Activated T-helper 1 cell treated with anti-CD3 and anti-CD28 coated beads, Interleukin-12 subunit alpha, Interleukin-12 subunit beta, Interleukin-2, Interleukin-4 antibody, amounts not matched to agents 30 ng/mL and 10 ng/mL and 1 ng/mL, durations not matched to agents 14 hours and 24 hours and 36 hours (primary cell): ENCODE results near the gene RPL22. TPM values are rescaled to one million over a fixed set of nuclear protein-coding genes. Genes with fewer than 3 reads are reported as not detected.

Source experiments
- DNase-seq: peaks from one replicate; pipeline ENCODE4 v3.0.0; 2021; ENCODE audit warnings: low spot score
- H3K27ac Mint-ChIP-seq: one replicate; pipeline ENCODE4 v1.8.0; 2021; ENCODE audit warnings: mild to moderate bottlenecking, mixed read lengths
- H3K27me3 Mint-ChIP-seq: one replicate; pipeline ENCODE4 v1.8.0; 2022; ENCODE audit warnings: mild to moderate bottlenecking, moderate library complexity, mixed read lengths; ENCODE audit not compliant: insufficient read depth
- H3K36me3 Mint-ChIP-seq: one replicate; pipeline ENCODE4 v1.8.0; 2021; ENCODE audit warnings: low read depth, mixed read lengths
- H3K4me1 Mint-ChIP-seq: one replicate; pipeline ENCODE4 v1.8.0; 2021; ENCODE audit warnings: low read depth, mixed read lengths
- H3K4me3 Mint-ChIP-seq: one replicate; pipeline ENCODE4 v1.8.0; 2021; ENCODE audit warnings: mild to moderate bottlenecking, moderate library complexity, mixed read lengths
- H3K9me3 Mint-ChIP-seq: one replicate; pipeline ENCODE4 v1.8.0; 2021; ENCODE audit warnings: mixed read lengths
- intact Hi-C: fragments of 100-400 bp; cut with micrococcal nuclease; formaldehyde crosslinking; loops from one replicate; pipeline ENCODE4 v1.15.1; 2024
- total RNA-seq: library from RNA; stranded (reverse); gene quantifications from 2 replicates; pipeline ENCODE4 v1.2.3, GENCODE V29; 2022

Gene RPL22
- total RNA-seq, 1 donor from 2014 or later: 457 TPM

- intact Hi-C loops: no loop called here
- no peak for DNase-seq
- peaks cover 7% of the 10 kb centered on the region for H3K4me1 Mint-ChIP-seq
- no peak overlapping the region for H3K27ac Mint-ChIP-seq
- peaks cover 4% of the 10 kb centered on the region for H3K27me3 Mint-ChIP-seq
- H3K36me3 Mint-ChIP-seq: no peaks in the 10 kb centered on the region
- H3K9me3 Mint-ChIP-seq: no peaks in the 10 kb centered on the region
- no peak overlapping the region for H3K4me3 Mint-ChIP-seq
These were observed 36.0 kb downstream of the RPL22 start for GRCh38 chr1:6163191-6163972.

GRCh38 chr1:6162773-6163172 is 36.6 kb downstream of the RPL22 start:
- intact Hi-C loops: no loop called here
- Mint-ChIP-seq H3K36me3 (no peaks in the 10 kb centered on the region), H3K4me1 (peaks cover 10% of the 10 kb centered on the region), H3K27me3 (peaks cover 4% of the 10 kb centered on the region), H3K9me3 (no peaks in the 10 kb centered on the region), H3K27ac (no peak overlapping the region), H3K4me3 (no peak overlapping the region)
- DNase-seq: no peak

- H3K4me1 Mint-ChIP-seq: peaks cover 15% of the 10 kb centered on the region
- H3K27ac Mint-ChIP-seq: no peak overlapping the region
- no peaks in the 10 kb centered on the region for H3K9me3 Mint-ChIP-seq
- no peak overlapping the region for H3K4me3 Mint-ChIP-seq
- intact Hi-C loops: no loop called here
- no peaks in the 10 kb centered on the region for H3K36me3 Mint-ChIP-seq
- DNase-seq: no peak
- peaks cover 4% of the 10 kb centered on the region for H3K27me3 Mint-ChIP-seq
These were observed 37.1 kb downstream of the RPL22 start for GRCh38 chr1:6162341-6162740.

GRCh38 chr1:6158181-6158580 is 41.2 kb downstream of the RPL22 start:
- Mint-ChIP-seq H3K9me3 (no peaks in the 10 kb centered on the region), H3K36me3 (no peaks in the 10 kb centered on the region), H3K27ac (no peak overlapping the region), H3K4me3 (no peak overlapping the region), H3K4me1 (peaks cover 15% of the 10 kb centered on the region), H3K27me3 (peaks cover 2% of the 10 kb centered on the region)
- DNase-seq: no peak
- intact Hi-C loops: no loop called here

GRCh38 chr1:6157528-6158174 is 41.7 kb downstream of the RPL22 start:
- no peak for DNase-seq
- no peak overlapping the region for H3K4me3 Mint-ChIP-seq

DNA sequence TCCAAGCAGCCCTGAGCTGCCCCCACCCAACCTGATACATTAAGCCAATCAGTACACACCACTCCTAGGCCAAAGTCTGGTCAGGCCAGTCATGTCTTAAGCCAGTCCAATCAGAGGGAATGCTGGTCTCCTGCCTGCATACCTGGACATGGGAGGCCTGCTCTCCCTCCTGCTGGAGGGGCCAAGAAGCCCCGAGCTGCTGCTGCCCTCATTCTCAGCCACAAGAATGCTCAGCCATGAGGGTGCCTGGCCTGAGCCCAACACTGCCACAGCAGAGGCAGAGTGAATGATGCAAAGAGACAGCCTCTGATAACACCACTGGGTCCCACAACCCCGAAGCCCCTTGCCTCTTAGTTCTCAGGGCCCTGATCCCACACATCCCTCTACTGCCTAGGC is 42.3 kb downstream of the RPL22 start:
- Mint-ChIP-seq H3K27me3 (peaks cover 2% of the 10 kb centered on the region), H3K36me3 (no peaks in the 10 kb centered on the region), H3K9me3 (no peaks in the 10 kb centered on the region), H3K27ac (no peak overlapping the region), H3K4me3 (no peak overlapping the region), H3K4me1 (peaks cover 15% of the 10 kb centered on the region)
- no peak for DNase-seq
- intact Hi-C loops: no loop called here

More at GRCh38 chr1:6157528-6158174, 41.7 kb downstream of the RPL22 start:
- no peaks in the 10 kb centered on the region for H3K9me3 Mint-ChIP-seq
- H3K27me3 Mint-ChIP-seq: peaks cover 2% of the 10 kb centered on the region
- intact Hi-C loops: no loop called here
- H3K36me3 Mint-ChIP-seq: no peaks in the 10 kb centered on the region
- peak overlapping the region; percentile 8 for H3K27ac Mint-ChIP-seq
- H3K4me1 Mint-ChIP-seq: peaks cover 15% of the 10 kb centered on the region

GRCh38 chr1:6154525-6155319 is 44.7 kb downstream of the RPL22 start:
- DNase-seq: no peak
- H3K36me3 Mint-ChIP-seq: no peaks in the 10 kb centered on the region
- H3K4me1 Mint-ChIP-seq: peaks cover 14% of the 10 kb centered on the region
- H3K27me3 Mint-ChIP-seq: no peaks in the 10 kb centered on the region
- no peak overlapping the region for H3K27ac Mint-ChIP-seq
- H3K9me3 Mint-ChIP-seq: no peaks in the 10 kb centered on the region
- no peak overlapping the region for H3K4me3 Mint-ChIP-seq
- intact Hi-C loops: no loop called here

GRCh38 chr1:6152882-6153281 is 46.5 kb downstream of the RPL22 start:
- peaks cover 6% of the 10 kb centered on the region for H3K4me1 Mint-ChIP-seq
- H3K27ac Mint-ChIP-seq: no peak overlapping the region
- intact Hi-C loops: no loop called here
- H3K27me3 Mint-ChIP-seq: peaks cover 1% of the 10 kb centered on the region
- H3K36me3 Mint-ChIP-seq: no peaks in the 10 kb centered on the region
- H3K9me3 Mint-ChIP-seq: no peaks in the 10 kb centered on the region
- H3K4me3 Mint-ChIP-seq: no peak overlapping the region
- no peak for DNase-seq

GRCh38 chr1:6152181-6152580 is 47.2 kb downstream of the RPL22 start:
- no peaks in the 10 kb centered on the region for H3K4me1 Mint-ChIP-seq
- H3K4me3 Mint-ChIP-seq: no peak overlapping the region
- no peaks in the 10 kb centered on the region for H3K9me3 Mint-ChIP-seq
- H3K36me3 Mint-ChIP-seq: no peaks in the 10 kb centered on the region
- no peak overlapping the region for H3K27ac Mint-ChIP-seq
- intact Hi-C loops: no loop called here
- H3K27me3 Mint-ChIP-seq: peaks cover 2% of the 10 kb centered on the region
- no peak for DNase-seq

DNA sequence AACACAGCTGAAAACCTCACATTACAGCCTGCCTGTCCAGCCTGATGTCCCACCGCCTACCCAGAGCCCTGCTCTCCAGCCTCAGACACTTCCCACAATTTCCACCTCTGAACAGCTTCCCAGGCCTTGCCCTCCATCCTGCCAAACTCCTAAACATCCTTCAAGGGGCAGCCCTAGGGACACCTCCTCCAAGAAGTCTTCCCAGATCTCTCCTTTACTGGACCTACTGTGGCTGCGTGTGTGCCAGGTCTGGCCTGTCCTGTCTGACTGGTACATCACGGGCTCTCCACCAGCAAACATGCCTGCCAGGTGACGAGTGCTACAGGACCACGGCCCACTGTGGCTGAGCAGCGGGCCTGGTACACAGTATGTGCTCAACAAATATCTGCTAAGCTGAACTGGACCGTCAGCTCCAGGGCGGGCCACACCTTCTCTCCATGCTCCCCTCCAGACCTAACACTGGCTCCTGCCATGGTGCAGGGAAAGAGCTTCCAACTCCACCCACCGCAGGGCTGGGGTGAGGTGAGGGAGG is 48.0 kb downstream of the RPL22 start:
- DNase-seq: no peak
- no peaks in the 10 kb centered on the region for H3K36me3 Mint-ChIP-seq
- H3K9me3 Mint-ChIP-seq: no peaks in the 10 kb centered on the region
- no peaks in the 10 kb centered on the region for H3K4me1 Mint-ChIP-seq
- H3K4me3 Mint-ChIP-seq: no peak overlapping the region
- peaks cover 2% of the 10 kb centered on the region for H3K27me3 Mint-ChIP-seq
- H3K27ac Mint-ChIP-seq: no peak overlapping the region
- intact Hi-C loops: no loop called here

DNA sequence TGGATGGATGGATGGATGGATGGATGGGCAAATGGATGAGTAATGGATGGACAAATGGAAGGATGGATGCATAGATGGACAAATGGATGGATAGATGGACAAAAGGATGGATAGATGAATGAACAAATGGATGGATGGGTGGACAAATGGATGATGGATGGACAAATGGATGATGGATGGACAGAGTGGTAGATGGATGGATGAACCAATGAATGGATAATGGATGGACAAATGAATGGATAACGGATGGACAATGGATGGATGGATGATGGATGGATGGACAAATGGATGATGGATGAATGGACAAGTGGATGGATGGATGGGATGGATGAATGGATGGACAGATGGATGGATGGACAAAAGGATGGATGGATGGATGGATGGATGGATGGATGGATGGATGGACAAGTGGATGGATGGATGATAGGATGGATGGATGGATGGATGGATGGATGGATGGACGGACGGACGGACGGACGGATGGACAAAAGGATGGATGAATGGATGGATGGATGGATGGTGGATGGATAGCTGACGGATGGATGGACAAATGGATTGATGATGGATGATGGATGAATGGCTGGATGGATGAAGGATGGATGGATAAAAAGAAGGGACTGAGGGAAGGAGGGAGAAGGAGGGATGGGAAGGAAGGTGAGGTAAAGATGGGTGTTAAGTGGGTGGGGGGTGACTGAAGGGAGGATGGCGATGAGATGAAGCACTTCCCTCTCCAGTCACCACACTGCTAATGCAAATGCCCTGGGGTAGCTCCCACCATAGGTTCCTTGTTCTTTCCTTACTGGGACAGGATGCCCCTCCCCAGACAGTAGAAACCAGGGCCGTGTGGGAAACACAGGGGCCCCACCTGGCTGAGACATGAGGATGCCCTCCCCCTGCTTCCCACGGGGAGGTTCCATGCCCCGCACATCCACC is 49.1 kb downstream of the RPL22 start:
- H3K36me3 Mint-ChIP-seq: no peaks in the 10 kb centered on the region
- DNase-seq: no peak
- no peak overlapping the region for H3K27ac Mint-ChIP-seq
- no peaks in the 10 kb centered on the region for H3K9me3 Mint-ChIP-seq
- intact Hi-C loops: no loop called here
- no peaks in the 10 kb centered on the region for H3K4me1 Mint-ChIP-seq
- H3K4me3 Mint-ChIP-seq: no peak overlapping the region
- peaks cover 2% of the 10 kb centered on the region for H3K27me3 Mint-ChIP-seq

DNA sequence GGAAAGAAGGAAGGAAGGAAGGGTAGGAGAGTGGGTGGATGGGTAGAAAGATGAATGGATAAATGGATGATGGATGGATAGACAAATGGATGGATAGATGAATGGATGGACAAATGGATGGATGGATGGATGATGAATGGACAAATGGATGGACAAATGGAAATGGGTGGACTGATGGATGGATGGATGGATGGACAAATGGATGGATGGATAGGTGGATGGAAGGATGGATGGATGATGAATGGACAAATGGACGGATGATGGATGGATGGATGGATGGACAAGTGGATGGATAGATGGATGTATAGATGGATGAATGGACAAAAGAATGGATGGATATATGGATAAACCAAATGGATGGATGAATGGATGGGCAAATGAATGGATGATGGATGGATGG is 49.8 kb downstream of the RPL22 start:
- DNase-seq: no peak
- no peaks in the 10 kb centered on the region for H3K4me1 Mint-ChIP-seq
- H3K9me3 Mint-ChIP-seq: no peaks in the 10 kb centered on the region
- H3K4me3 Mint-ChIP-seq: no peak overlapping the region
- no peaks in the 10 kb centered on the region for H3K36me3 Mint-ChIP-seq
- H3K27ac Mint-ChIP-seq: no peak overlapping the region
- intact Hi-C loops: no loop called here
- peaks cover 2% of the 10 kb centered on the region for H3K27me3 Mint-ChIP-seq
